SK-N-SH (cell line): Measurements from ENCODE around the gene ACLY. TPM values are rescaled to one million over a fixed set of nuclear protein-coding genes. Genes with fewer than 3 reads are reported as not detected.

ENCODE experiments used
- CTCF ChIA-PET: fragments of 300-600, 350-600 bp; formaldehyde crosslinking; extraction: SDS; loops from one replicate; lab custom pipeline; 2021; lab: Yijun Ruan, JAX
- POLR2A ChIA-PET: fragments of 350-600 bp; sonication (Branson Sonifier 250); formaldehyde crosslinking; extraction: SDS; loops from one replicate; lab custom pipeline; 2020; ENCODE audit warnings: antibody characterized with exemption, inconsistent platforms; lab: Yijun Ruan, JAX
- DNase-seq: peaks from one replicate; pipeline ENCODE4 v3.0.0; 2012
- H2AFZ ChIP-seq: fragments of 200-600 bp; sonication (generic); 2 replicates; pipeline ENCODE4 v1.8.1; 2016; ENCODE audit warnings: antibody characterized with exemption, mild to moderate bottlenecking, low read depth
- H3F3A ChIP-seq: fragments of 200-600 bp; sonication (generic); replicated peaks from 2 replicates; pipeline ENCODE3; 2016; ENCODE audit warnings: antibody characterized with exemption, mild to moderate bottlenecking; ENCODE audit not compliant: insufficient read depth
- H3K27ac ChIP-seq, 2 experiments: fragments of 200-500 bp in 1 of 2; fragments of 200-600 bp in 1 of 2; sonication (Bioruptor generic) in 1 of 2; sonication (generic), shearing (Covaris generic) in 1 of 2; 2 replicates each; pipeline versions ENCODE4 v1.5.1 to v1.6.1; 2014 to 2016; ENCODE audit warnings: low read depth in 2 of 2, inconsistent platforms in 1 of 2, low read length in 1 of 2, mild to moderate bottlenecking in 1 of 2, mixed read lengths in 1 of 2
- H3K27me3 ChIP-seq: fragments of 200-600 bp; sonication (generic), shearing (Covaris generic); 2 replicates; pipeline ENCODE4 v1.6.1; 2016; ENCODE audit warnings: mixed run types; ENCODE audit not compliant: insufficient read depth
- H3K36me3 ChIP-seq, 2 experiments: fragments of 200-500 bp in 1 of 2; fragments of 200-600 bp in 1 of 2; sonication (Bioruptor generic) in 1 of 2; sonication (generic) in 1 of 2; replicated peaks in 1 of 2; 2 replicates each; pipeline versions ENCODE3 to v1.5.1; 2014 to 2016; ENCODE audit warnings: low read length in 1 of 2, mild to moderate bottlenecking in 1 of 2; ENCODE audit not compliant: insufficient read depth in 2 of 2, control insufficient read depth in 1 of 2
- H3K4me1 ChIP-seq, 2 experiments: fragments of 200-500 bp in 1 of 2; fragments of 200-600 bp in 1 of 2; sonication (Bioruptor generic) in 1 of 2; sonication (generic), shearing (Covaris generic) in 1 of 2; 2 replicates each; pipeline versions ENCODE4 v1.5.1 to v1.6.1; 2014 to 2016; ENCODE audit warnings: low read depth in 1 of 2, low read length in 1 of 2, mixed run types in 1 of 2; ENCODE audit not compliant: insufficient read depth in 2 of 2, control insufficient read depth in 1 of 2
- H3K4me2 ChIP-seq: fragments of 200-600 bp; sonication (generic), shearing (Covaris generic); 2 replicates; pipeline ENCODE4 v1.6.1; 2017; ENCODE audit warnings: mixed run types
- H3K4me3 ChIP-seq, 2 experiments: fragments of 200-500 bp in 1 of 2; fragments of 200-600 bp in 1 of 2; sonication (Bioruptor generic) in 1 of 2; sonication (generic), shearing (Covaris generic) in 1 of 2; 2 replicates each; pipeline versions ENCODE4 v1.5.1 to v1.8.1; 2014 to 2016; ENCODE audit warnings: low read depth in 2 of 2, inconsistent platforms in 1 of 2, low read length in 1 of 2, mild to moderate bottlenecking in 1 of 2, mixed read lengths in 1 of 2, moderate library complexity in 1 of 2
- H3K79me2 ChIP-seq: fragments of 200-600 bp; sonication (generic); 2 replicates; pipeline ENCODE4 v1.8.1; 2017; ENCODE audit warnings: mild to moderate bottlenecking; ENCODE audit not compliant: insufficient read depth
- H3K9ac ChIP-seq: fragments of 200-600 bp; sonication (generic); 2 replicates; pipeline ENCODE4 v1.6.1; 2017; ENCODE audit warnings: mixed run types
- H3K9me2 ChIP-seq: fragments of 200-600 bp; sonication (generic); 2 replicates; pipeline ENCODE4 v1.6.1; 2017; ENCODE audit warnings: mixed run types
- H3K9me3 ChIP-seq: fragments of 200-600 bp; sonication (generic); 2 replicates; pipeline ENCODE4 v1.6.1; 2017; ENCODE audit warnings: mixed run types, mild to moderate bottlenecking, moderate library complexity
- H4K20me1 ChIP-seq: fragments of 200-600 bp; sonication (generic); 2 replicates; pipeline ENCODE4 v1.6.1; 2017; ENCODE audit warnings: mild to moderate bottlenecking, mixed run types; ENCODE audit not compliant: insufficient read depth
- CHD2 ChIP-seq: fragments of 150-350 bp; IDR thresholded peaks from 2 replicates; pipeline ENCODE4 v1.6.1; 2018; ENCODE audit warnings: low read length; ENCODE audit not compliant: partially characterized antibody
- EP300 ChIP-seq, 2 experiments: IDR thresholded peaks; 2 replicates each; pipeline versions ENCODE4 v1.4.0 to v1.6.1; 2012; ENCODE audit warnings: borderline replicate concordance in 1 of 2, low read depth in 1 of 2, low read length in 1 of 2
- EZH2phosphoT487 ChIP-seq: fragments of 200-600 bp; sonication (generic); IDR thresholded peaks from 2 replicates; pipeline ENCODE4 v1.6.1; 2017; ENCODE audit warnings: low read depth, mixed run types, mild to moderate bottlenecking, antibody characterized with exemption, moderate library complexity, borderline replicate concordance
- FOSL2 ChIP-seq: IDR thresholded peaks from 2 replicates; pipeline ENCODE4 v1.4.0; 2012; ENCODE audit warnings: low read depth, mild to moderate bottlenecking, moderate library complexity, borderline replicate concordance
- JUND ChIP-seq: IDR thresholded peaks from 2 replicates; pipeline ENCODE4 v1.4.0; 2012
- MEF2A ChIP-seq: IDR thresholded peaks from 2 replicates; pipeline ENCODE4 v1.4.0; 2012; ENCODE audit warnings: low read depth, borderline replicate concordance
- POLR2AphosphoS5 ChIP-seq: IDR thresholded peaks from 2 replicates; pipeline ENCODE4 v1.6.1; 2012; ENCODE audit warnings: low read depth, low read length
- RCOR1 ChIP-seq: fragments of 150-350 bp; IDR thresholded peaks from 2 replicates; pipeline ENCODE4 v1.6.1; 2017; ENCODE audit warnings: antibody characterized with exemption, low read length
- RXRA ChIP-seq: IDR thresholded peaks from 2 replicates; pipeline ENCODE4 v1.4.0; 2012; ENCODE audit warnings: low read depth, mild to moderate bottlenecking, borderline replicate concordance
- SIN3A ChIP-seq: IDR thresholded peaks from 2 replicates; pipeline ENCODE4 v1.6.1; 2012; ENCODE audit warnings: low read depth, mild to moderate bottlenecking, low read length, moderate library complexity, borderline replicate concordance
- TAF1 ChIP-seq: IDR thresholded peaks from 2 replicates; pipeline ENCODE4 v1.6.1; 2012; ENCODE audit warnings: low read depth, mild to moderate bottlenecking, low read length, moderate library complexity, borderline replicate concordance
- TCF12 ChIP-seq: IDR thresholded peaks from 2 replicates; pipeline ENCODE4 v1.4.0; 2012
- TEAD4 ChIP-seq: IDR thresholded peaks from 2 replicates; pipeline ENCODE4 v1.4.0; 2012; ENCODE audit warnings: mild to moderate bottlenecking, borderline replicate concordance; ENCODE audit not compliant: insufficient read depth
- WGBS: methylation state at CpG from one replicate; pipeline ENCODE4 v1.1.6; 2017; ENCODE audit warnings: low lambda C conversion rate; 5-methylcytosine and 5-hydroxymethylcytosine counted together
- polyA plus RNA-seq, 3 experiments: library from polyadenylated mRNA; depleted of rRNA; stranded (reverse); fragments of >200 nt; gene quantifications; 2 replicates each; pipeline ENCODE4 v1.2.3, GENCODE V29; 2012
- TF ChIP-seq, protein P1 (sequence below): IDR thresholded peaks from 2 replicates; pipeline ENCODE4; 2012
- TF ChIP-seq, protein P2 (sequence below): IDR thresholded peaks from 2 replicates; pipeline ENCODE4 v1.4.0; 2012; ENCODE audit warnings: low read depth, borderline replicate concordance
- TF ChIP-seq, protein P3 (sequence below): fragments of 150-350 bp; IDR thresholded peaks from 2 replicates; pipeline ENCODE4 v1.6.1; 2017; ENCODE audit warnings: antibody characterized with exemption, low read length, low read depth, borderline replicate concordance
- TF ChIP-seq, protein P4 (sequence below): IDR thresholded peaks from 2 replicates; pipeline ENCODE4 v1.4.0; 2012; ENCODE audit warnings: low read depth, borderline replicate concordance
- TF ChIP-seq, protein P5 (sequence below): fragments of 150-350 bp; IDR thresholded peaks from 2 replicates; pipeline ENCODE4 v1.6.1; 2016; ENCODE audit warnings: mild to moderate bottlenecking, low read depth, low read length

The ACLY gene
- polyA plus RNA-seq, 1 of the 3 experiments (the other 2 are of a cell fraction): 163 TPM

DNA sequence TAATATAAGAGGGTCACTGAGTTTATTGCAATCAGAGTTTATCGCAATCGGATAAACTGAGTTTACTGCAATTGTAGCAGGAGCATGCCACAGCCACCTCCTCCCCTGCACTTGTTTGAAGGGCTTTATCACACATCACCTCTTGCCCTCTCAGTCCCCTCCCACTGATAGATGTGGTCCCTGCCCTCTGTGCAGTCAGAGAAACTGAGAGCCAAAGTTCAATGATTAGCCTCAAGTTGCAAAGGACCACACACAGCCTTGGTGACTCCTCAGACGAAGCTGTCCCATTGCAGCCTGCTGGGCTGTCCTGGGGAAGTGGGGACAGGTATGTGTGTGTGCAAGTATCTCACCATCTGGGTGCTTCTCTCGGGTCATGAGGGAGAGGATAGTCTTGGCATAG is 13.6 kb downstream of the ACLY start:
- ChIA-PET POLR2A (no interaction called here), CTCF (interaction anchor here (0.9 kb wide), 1 partner anchor 185 kb away, joined by 3 read pairs; no protein-coding TSS in a partner anchor)
- Histone ChIP-seq H3K36me3 (peaks cover 60 to 74% of the 10 kb centered on the region in 2 experiments), H3K4me1 (peaks cover 27 to 46% of the 10 kb centered on the region in 2 experiments), H3K27me3 (no peaks in the 10 kb centered on the region), H3K9me3 (no peaks in the 10 kb centered on the region), H3K79me2 (peaks cover 51% of the 10 kb centered on the region), H4K20me1 (peaks cover 14% of the 10 kb centered on the region; the same call in 1 of the 2 replicates), H3K4me2 (no peak overlapping the region), H3K9me2 (no peaks in the 10 kb centered on the region), H3F3A (peaks cover 30% of the 10 kb centered on the region), H3K27ac (no peak overlapping the region; a peak in 1 of 4 replicates), H3K4me3 (no peak overlapping the region), H3K9ac (no peak overlapping the region), H2AFZ (no peak overlapping the region)
- 90% methylated on average over 3 of the region's 4 CpGs for WGBS
- no peak for TF ChIP-seq MEF2A
- TF ChIP-seq RXRA: no peak
- no peak for TF ChIP-seq FOSL2
- TF ChIP-seq, protein P1, sequence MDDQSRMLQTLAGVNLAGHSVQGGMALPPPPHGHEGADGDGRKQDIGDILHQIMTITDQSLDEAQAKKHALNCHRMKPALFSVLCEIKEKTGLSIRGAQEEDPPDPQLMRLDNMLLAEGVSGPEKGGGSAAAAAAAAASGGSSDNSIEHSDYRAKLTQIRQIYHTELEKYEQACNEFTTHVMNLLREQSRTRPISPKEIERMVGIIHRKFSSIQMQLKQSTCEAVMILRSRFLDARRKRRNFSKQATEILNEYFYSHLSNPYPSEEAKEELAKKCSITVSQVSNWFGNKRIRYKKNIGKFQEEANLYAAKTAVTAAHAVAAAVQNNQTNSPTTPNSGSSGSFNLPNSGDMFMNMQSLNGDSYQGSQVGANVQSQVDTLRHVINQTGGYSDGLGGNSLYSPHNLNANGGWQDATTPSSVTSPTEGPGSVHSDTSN: no peak
- no peak for TF ChIP-seq POLR2AphosphoS5
- TF ChIP-seq SIN3A: no peak
- TF ChIP-seq RCOR1: no peak
- TF ChIP-seq, protein P2, sequence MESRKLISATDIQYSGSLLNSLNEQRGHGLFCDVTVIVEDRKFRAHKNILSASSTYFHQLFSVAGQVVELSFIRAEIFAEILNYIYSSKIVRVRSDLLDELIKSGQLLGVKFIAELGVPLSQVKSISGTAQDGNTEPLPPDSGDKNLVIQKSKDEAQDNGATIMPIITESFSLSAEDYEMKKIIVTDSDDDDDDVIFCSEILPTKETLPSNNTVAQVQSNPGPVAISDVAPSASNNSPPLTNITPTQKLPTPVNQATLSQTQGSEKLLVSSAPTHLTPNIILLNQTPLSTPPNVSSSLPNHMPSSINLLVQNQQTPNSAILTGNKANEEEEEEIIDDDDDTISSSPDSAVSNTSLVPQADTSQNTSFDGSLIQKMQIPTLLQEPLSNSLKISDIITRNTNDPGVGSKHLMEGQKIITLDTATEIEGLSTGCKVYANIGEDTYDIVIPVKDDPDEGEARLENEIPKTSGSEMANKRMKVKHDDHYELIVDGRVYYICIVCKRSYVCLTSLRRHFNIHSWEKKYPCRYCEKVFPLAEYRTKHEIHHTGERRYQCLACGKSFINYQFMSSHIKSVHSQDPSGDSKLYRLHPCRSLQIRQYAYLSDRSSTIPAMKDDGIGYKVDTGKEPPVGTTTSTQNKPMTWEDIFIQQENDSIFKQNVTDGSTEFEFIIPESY: no peak
- TF ChIP-seq TEAD4: no peak
- TF ChIP-seq TCF12: no peak
- no peak for DNase-seq

DNA sequence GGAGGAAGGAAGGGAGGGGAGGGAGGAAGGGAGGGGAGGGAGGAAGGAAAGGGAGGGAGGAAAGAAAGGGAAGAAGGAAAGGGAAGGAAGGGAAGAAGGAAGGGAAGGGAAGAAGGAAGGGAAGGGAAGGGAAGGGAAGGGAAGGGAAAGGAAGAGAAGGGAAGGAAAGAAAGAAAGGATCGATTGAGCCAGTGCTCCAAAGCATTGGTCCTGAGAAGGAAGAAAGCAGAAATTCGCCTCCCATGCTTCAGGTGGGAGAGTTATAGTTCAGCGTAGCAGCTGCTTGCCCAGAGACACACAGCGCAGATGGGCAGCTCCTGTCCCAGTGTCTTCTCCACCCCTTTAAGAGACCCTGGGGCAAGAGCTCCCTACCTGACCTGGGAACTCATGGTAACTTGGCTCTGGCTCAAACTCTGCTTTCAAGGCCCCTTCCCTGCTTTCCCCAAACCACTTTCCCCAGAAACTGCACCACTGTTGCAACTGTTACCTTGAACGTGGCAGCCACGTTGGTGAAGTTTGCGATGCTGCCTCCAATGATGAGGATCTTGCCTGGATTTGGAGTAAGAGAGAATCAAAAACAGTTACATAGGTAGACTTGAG is 14.4 kb downstream of the ACLY start:
- H3K9ac ChIP-seq: no peak overlapping the region
- TF ChIP-seq, protein P3, sequence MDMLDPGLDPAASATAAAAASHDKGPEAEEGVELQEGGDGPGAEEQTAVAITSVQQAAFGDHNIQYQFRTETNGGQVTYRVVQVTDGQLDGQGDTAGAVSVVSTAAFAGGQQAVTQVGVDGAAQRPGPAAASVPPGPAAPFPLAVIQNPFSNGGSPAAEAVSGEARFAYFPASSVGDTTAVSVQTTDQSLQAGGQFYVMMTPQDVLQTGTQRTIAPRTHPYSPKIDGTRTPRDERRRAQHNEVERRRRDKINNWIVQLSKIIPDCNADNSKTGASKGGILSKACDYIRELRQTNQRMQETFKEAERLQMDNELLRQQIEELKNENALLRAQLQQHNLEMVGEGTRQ: no peak
- TF ChIP-seq RXRA (no peak), EP300 (IDR thresholded peaks at IDR 0.05; ENCODE audit: borderline replicate concordance in 1 of 2, low read depth in 1 of 2, low read length in 1 of 2) (no peak), CHD2 (no peak), JUND (no peak), TCF12 (no peak), EZH2phosphoT487 (no peak), TAF1 (no peak), SIN3A (no peak)
- TF ChIP-seq, protein P4, sequence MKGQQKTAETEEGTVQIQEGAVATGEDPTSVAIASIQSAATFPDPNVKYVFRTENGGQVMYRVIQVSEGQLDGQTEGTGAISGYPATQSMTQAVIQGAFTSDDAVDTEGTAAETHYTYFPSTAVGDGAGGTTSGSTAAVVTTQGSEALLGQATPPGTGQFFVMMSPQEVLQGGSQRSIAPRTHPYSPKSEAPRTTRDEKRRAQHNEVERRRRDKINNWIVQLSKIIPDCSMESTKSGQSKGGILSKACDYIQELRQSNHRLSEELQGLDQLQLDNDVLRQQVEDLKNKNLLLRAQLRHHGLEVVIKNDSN: no peak
- TF ChIP-seq, protein P5, sequence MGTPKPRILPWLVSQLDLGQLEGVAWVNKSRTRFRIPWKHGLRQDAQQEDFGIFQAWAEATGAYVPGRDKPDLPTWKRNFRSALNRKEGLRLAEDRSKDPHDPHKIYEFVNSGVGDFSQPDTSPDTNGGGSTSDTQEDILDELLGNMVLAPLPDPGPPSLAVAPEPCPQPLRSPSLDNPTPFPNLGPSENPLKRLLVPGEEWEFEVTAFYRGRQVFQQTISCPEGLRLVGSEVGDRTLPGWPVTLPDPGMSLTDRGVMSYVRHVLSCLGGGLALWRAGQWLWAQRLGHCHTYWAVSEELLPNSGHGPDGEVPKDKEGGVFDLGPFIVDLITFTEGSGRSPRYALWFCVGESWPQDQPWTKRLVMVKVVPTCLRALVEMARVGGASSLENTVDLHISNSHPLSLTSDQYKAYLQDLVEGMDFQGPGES: no peak
- TF ChIP-seq, protein P2: no peak
- TF ChIP-seq, all 33 proteins: peak for 0
- ChIA-PET POLR2A (no interaction called here), CTCF (interaction anchor here (0.9 kb wide), 1 partner anchor 184 kb away, joined by 3 read pairs; no protein-coding TSS in a partner anchor)
- no peak overlapping the region for H2AFZ ChIP-seq
- peaks cover 22 to 38% of the 10 kb centered on the region in 2 experiments for H3K4me1 ChIP-seq
- DNase-seq: no peak
- H3K9me3 ChIP-seq: no peaks in the 10 kb centered on the region
- no peaks in the 10 kb centered on the region for H3K9me2 ChIP-seq
- H3K27ac ChIP-seq: no peak overlapping the region
- no peaks in the 10 kb centered on the region for H3K27me3 ChIP-seq
- no peak overlapping the region for H3K4me3 ChIP-seq
- peaks cover 14% of the 10 kb centered on the region; the same call in 1 of the 2 replicates for H4K20me1 ChIP-seq
- no peak overlapping the region for H3K4me2 ChIP-seq
- 92% methylated on average over 6 of the region's 7 CpGs for WGBS
- H3K36me3 ChIP-seq: peaks cover 52 to 74% of the 10 kb centered on the region in 2 experiments
- H3K79me2 ChIP-seq: peaks cover 47% of the 10 kb centered on the region; the same call in 1 of the 2 replicates
- H3F3A ChIP-seq: peaks cover 22% of the 10 kb centered on the region
